ENCODE data around the gene TESK2.
"Not testable (repeated sequence)": the region's sequence is repeated elsewhere in the genome, so short reads cannot be mapped to it uniquely, and the experiment has no call there.

DNA sequence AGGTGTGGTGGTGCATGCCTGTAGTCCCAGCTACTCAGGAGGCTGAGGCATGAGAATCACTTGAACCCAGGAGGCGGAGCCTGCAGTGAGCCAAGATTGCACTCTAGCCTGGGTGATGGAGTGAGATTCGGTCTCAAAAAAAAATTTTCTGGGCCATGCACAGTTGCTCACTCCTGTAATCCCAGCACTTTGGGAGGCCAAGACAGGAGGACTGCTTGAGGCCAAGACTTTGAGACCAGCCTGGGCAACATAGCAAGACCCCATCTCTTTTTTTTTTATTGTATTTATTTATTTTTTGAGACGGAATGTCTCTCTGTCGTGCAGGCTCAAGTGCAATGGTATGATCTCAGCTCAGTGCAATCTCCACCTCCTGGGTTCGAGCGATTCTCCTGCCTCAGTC lies 16.8 kb downstream of the TESK2 start:
- TF ChIP-seq ARNTL (CRISPR knock-in tag; IDR thresholded peaks at IDR 0.05; ENCODE audit: borderline replicate concordance, low read depth); ZNF70 (CRISPR knock-in tag; IDR thresholded peaks at IDR 0.05); OSR1 (CRISPR knock-in tag; IDR thresholded peaks at IDR 0.05); ZFP30 (CRISPR knock-in tag; IDR thresholded peaks at IDR 0.05); SNAI2 (CRISPR knock-in tag; IDR thresholded peaks at IDR 0.05); ZNF565 (CRISPR knock-in tag; conservative IDR thresholded peaks at IDR 0.05; ENCODE audit: low read depth); TCF4 (CRISPR knock-in tag; IDR thresholded peaks at IDR 0.05; ENCODE audit: borderline replicate concordance); TOX (CRISPR knock-in tag; IDR thresholded peaks at IDR 0.05; ENCODE audit: borderline replicate concordance): not testable (repeated sequence)
- TF ChIP-seq, protein P1, sequence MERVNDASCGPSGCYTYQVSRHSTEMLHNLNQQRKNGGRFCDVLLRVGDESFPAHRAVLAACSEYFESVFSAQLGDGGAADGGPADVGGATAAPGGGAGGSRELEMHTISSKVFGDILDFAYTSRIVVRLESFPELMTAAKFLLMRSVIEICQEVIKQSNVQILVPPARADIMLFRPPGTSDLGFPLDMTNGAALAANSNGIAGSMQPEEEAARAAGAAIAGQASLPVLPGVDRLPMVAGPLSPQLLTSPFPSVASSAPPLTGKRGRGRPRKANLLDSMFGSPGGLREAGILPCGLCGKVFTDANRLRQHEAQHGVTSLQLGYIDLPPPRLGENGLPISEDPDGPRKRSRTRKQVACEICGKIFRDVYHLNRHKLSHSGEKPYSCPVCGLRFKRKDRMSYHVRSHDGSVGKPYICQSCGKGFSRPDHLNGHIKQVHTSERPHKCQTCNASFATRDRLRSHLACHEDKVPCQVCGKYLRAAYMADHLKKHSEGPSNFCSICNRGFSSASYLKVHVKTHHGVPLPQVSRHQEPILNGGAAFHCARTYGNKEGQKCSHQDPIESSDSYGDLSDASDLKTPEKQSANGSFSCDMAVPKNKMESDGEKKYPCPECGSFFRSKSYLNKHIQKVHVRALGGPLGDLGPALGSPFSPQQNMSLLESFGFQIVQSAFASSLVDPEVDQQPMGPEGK (CRISPR knock-in tag; IDR thresholded peaks at IDR 0.05; ENCODE audit: borderline replicate concordance): not testable (repeated sequence)
